Activated B cell treated with CpG ODN at 0.5 μM for 24 hours (primary cell): ENCODE data around the gene ZBTB2. TPM values are rescaled to one million over a fixed set of nuclear protein-coding genes. Genes with fewer than 3 reads are reported as not detected.

ENCODE experiments used
- ATAC-seq: fragments of 200-7000 bp; cut with Tn5 transposase; one replicate; pipeline ENCODE4 v1.10.0; 2021; ENCODE audit warnings: low read depth, mild to moderate bottlenecking, moderate library complexity
- CTCF ChIA-PET: fragments of 350-600 bp; sonication (Branson Sonifier 250); formaldehyde crosslinking; loops from one replicate; lab custom pipeline; 2021; ENCODE audit warnings: antibody characterized with exemption; lab: Charles Lee
- POLR2A ChIA-PET: fragments of 350-600 bp; sonication (Branson Sonifier 250); formaldehyde crosslinking; loops from one replicate; lab custom pipeline; 2021; ENCODE audit warnings: antibody characterized with exemption; lab: Charles Lee
- DNase-seq: peaks from one replicate; pipeline ENCODE4 v3.0.0; 2022
- H3K27ac Mint-ChIP-seq: one replicate; pipeline ENCODE4 v1.8.0; 2020; ENCODE audit warnings: mixed read lengths
- H3K27me3 Mint-ChIP-seq: one replicate; pipeline ENCODE4 v1.8.0; 2021; ENCODE audit warnings: mixed read lengths
- H3K36me3 Mint-ChIP-seq: one replicate; pipeline ENCODE4 v1.8.0; 2021; ENCODE audit warnings: low read depth, mixed read lengths
- H3K4me1 Mint-ChIP-seq: one replicate; pipeline ENCODE4 v1.8.0; 2021; ENCODE audit warnings: mixed read lengths
- H3K4me3 Mint-ChIP-seq: one replicate; pipeline ENCODE4 v1.8.0; 2020; ENCODE audit warnings: mild to moderate bottlenecking, mixed read lengths
- H3K9me3 Mint-ChIP-seq: one replicate; pipeline ENCODE4 v1.8.0; 2020; ENCODE audit warnings: mixed read lengths
- CTCF ChIP-seq: fragments of 200-600 bp; IDR thresholded peaks from one replicate; pipeline ENCODE4 v1.8.0; 2022; ENCODE audit warnings: antibody characterized with exemption, mild to moderate bottlenecking
- intact Hi-C: fragments of 100-400 bp; cut with micrococcal nuclease; formaldehyde crosslinking; loops from one replicate; pipeline ENCODE4 v1.15.1; 2024
- total RNA-seq: library from RNA; stranded (reverse); gene quantifications from 2 replicates; pipeline ENCODE4 v1.2.3, GENCODE V29; 2022

The ZBTB2 gene
- total RNA-seq, 1 donor from 2014 or later = 17.3 TPM

- DNase-seq (no peak), ATAC-seq (no peak)
- H3K27ac Mint-ChIP-seq = no peak overlapping the region
- TF ChIP-seq CTCF = no peak
- POLR2A ChIA-PET = interaction anchor here (1.0 kb wide), 1 partner anchor 46 kb away, joined by 3 read pairs; no protein-coding TSS in a partner anchor
- intact Hi-C loops = no loop called here
- H3K4me1 Mint-ChIP-seq = peaks cover 22% of the 10 kb centered on the region
- peaks cover 25% of the 10 kb centered on the region for H3K36me3 Mint-ChIP-seq
- H3K4me3 Mint-ChIP-seq = no peak overlapping the region
- CTCF ChIA-PET = interaction anchor here (1.4 kb wide), 1 partner anchor 31 kb away, joined by 8 read pairs; no protein-coding TSS in a partner anchor
- no peaks in the 10 kb centered on the region for H3K27me3 Mint-ChIP-seq
- no peaks in the 10 kb centered on the region for H3K9me3 Mint-ChIP-seq
These were observed 45.4 kb upstream of the ZBTB2 start for GRCh38 chr6:151436802-151437201.

DNA sequence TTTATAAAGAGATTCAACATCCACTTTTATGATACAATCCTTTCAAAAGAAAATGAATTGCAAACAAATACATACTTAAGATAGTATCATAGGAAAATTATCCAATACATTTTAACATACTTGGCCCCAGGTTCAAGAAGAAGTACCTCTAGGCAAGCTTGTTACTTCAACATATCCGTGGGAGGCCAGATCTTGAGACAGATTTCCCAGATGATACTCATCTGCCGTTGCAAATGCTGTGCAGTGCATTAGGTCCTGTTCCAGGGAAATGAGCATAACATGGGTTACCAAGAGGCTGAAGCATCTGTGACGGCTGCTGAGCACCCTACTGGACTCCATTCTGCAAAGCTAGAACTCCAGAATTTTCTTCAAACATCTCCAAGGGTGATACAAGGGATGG lies 44.9 kb upstream of the ZBTB2 start:
- H3K27me3 Mint-ChIP-seq = no peaks in the 10 kb centered on the region
- CTCF ChIA-PET = no interaction called here
- H3K4me1 Mint-ChIP-seq = peaks cover 21% of the 10 kb centered on the region
- no peak for TF ChIP-seq CTCF
- H3K27ac Mint-ChIP-seq = no peak overlapping the region
- H3K36me3 Mint-ChIP-seq = peaks cover 25% of the 10 kb centered on the region
- POLR2A ChIA-PET = no interaction called here
- no peaks in the 10 kb centered on the region for H3K9me3 Mint-ChIP-seq
- intact Hi-C loops = no loop called here
- ATAC-seq (no peak), DNase-seq (no peak)
- H3K4me3 Mint-ChIP-seq = no peak overlapping the region

DNA sequence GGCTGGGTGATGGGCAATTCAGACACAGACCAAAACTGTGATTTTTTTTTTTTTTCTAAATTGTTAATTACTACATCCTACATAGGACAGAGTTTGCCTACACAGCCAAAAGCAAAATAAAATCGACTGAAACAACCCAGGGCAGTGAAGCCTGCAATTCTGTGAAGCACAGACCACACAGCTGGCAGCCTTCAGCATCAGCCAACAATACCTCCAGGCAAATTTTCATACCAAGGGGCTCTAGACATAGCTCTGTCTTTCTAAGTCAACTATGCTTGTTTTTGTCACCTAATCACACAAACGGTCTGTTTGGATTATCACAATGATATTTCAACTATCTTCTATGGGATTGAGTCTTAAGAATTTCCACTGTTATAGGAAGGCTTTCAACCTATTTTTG lies 43.0 kb upstream of the ZBTB2 start:
- no peak overlapping the region for H3K4me3 Mint-ChIP-seq
- no peak for TF ChIP-seq CTCF
- H3K36me3 Mint-ChIP-seq = peaks cover 41% of the 10 kb centered on the region
- ATAC-seq = peak; percentile 18
- H3K4me1 Mint-ChIP-seq = peaks cover 11% of the 10 kb centered on the region
- ChIA-PET POLR2A (interaction anchor here (0.6 kb wide), 1 partner anchor 9 kb away, joined by 5 read pairs; no protein-coding TSS in a partner anchor), CTCF (no interaction called here)
- no peaks in the 10 kb centered on the region for H3K9me3 Mint-ChIP-seq
- intact Hi-C loops = no loop called here
- DNase-seq = no peak
- no peak overlapping the region for H3K27ac Mint-ChIP-seq
- no peaks in the 10 kb centered on the region for H3K27me3 Mint-ChIP-seq

DNA sequence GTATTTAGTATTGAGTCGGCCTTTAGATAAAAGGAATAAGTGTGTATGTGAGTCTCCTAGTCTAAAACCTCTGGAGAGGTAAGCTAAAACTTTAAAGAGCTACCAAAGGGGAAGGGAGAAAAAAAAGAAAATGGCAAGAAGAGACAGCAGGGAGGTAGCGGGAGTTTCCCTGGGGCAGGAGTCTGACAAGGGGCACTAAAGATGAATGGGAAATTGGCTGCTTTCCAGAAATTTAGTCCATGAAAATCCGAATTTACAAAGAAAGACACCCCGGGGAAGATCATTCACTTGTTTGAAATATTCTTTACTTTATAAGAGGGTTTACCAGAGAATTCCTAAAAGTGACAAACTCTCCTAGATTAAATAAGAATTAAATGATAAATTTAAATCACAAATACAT lies 41.3 kb upstream of the ZBTB2 start:
- H3K27ac Mint-ChIP-seq = no peak overlapping the region
- H3K27me3 Mint-ChIP-seq = no peaks in the 10 kb centered on the region
- CTCF ChIA-PET = no interaction called here
- no peaks in the 10 kb centered on the region for H3K9me3 Mint-ChIP-seq
- no peak for DNase-seq
- intact Hi-C loops = no loop called here
- POLR2A ChIA-PET = no interaction called here
- H3K4me1 Mint-ChIP-seq = peaks cover 9% of the 10 kb centered on the region
- ATAC-seq = no peak
- no peak for TF ChIP-seq CTCF
- no peak overlapping the region for H3K4me3 Mint-ChIP-seq
- H3K36me3 Mint-ChIP-seq = peaks cover 50% of the 10 kb centered on the region

DNA sequence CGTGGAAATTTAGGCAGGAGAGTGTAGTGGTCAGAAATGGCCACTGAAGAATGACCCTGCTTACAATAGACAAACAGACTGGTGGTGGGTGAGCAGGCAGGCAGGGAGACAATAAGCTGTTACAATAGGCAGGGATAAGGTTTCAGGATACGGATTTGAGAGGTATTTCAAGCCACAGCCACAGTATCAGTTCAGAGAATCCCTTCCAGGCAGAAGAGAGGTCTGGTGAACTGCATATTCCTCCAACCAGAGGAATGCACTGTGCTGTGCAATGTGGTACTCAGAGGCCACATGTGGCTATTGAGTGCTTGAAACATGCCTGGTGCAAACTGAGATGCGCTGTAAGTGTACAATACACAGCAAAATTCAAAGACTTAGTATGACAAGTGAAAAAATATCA lies 40.0 kb upstream of the ZBTB2 start:
- H3K4me1 Mint-ChIP-seq = peaks cover 4% of the 10 kb centered on the region
- H3K27me3 Mint-ChIP-seq = no peaks in the 10 kb centered on the region
- DNase-seq (no peak), ATAC-seq (no peak)
- H3K9me3 Mint-ChIP-seq = no peaks in the 10 kb centered on the region
- POLR2A ChIA-PET = interaction anchor here (1.2 kb wide), 1 partner anchor 42 kb away, joined by 3 read pairs; no protein-coding TSS in a partner anchor
- TF ChIP-seq CTCF = no peak
- no peak overlapping the region for H3K27ac Mint-ChIP-seq
- peaks cover 50% of the 10 kb centered on the region for H3K36me3 Mint-ChIP-seq
- intact Hi-C loops = no loop called here
- CTCF ChIA-PET = no interaction called here
- no peak overlapping the region for H3K4me3 Mint-ChIP-seq
